Mesodermal cell (in vitro differentiated cells): ENCODE measurements around the gene SNF8.

Experiments
- H3K27ac ChIP-seq: 2 replicates; pipeline ENCODE4 v1.7.0; 2013; ENCODE audit warnings: mild to moderate bottlenecking, low read depth, low read length, moderate library complexity; ENCODE audit not compliant: severe bottlenecking
- H3K36me3 ChIP-seq: 2 replicates; pipeline ENCODE4 v1.7.1; 2013; ENCODE audit warnings: mild to moderate bottlenecking, low read length, moderate library complexity; ENCODE audit not compliant: control insufficient read depth, insufficient read depth
- H3K4me1 ChIP-seq: one replicate; pipeline ENCODE4 v1.7.1; 2013; ENCODE audit warnings: mild to moderate bottlenecking, low read length; ENCODE audit not compliant: insufficient read depth, control insufficient read depth, poor library complexity, severe bottlenecking
- H3K4me3 ChIP-seq: 2 replicates; pipeline ENCODE4 v1.7.0; 2013; ENCODE audit warnings: low read length, control low read depth, mild to moderate bottlenecking; ENCODE audit not compliant: insufficient read depth, poor library complexity, severe bottlenecking; ENCODE audit errors: extremely low read depth
- H3K9me3 ChIP-seq: 2 replicates; pipeline ENCODE4 v1.7.1; 2013; ENCODE audit warnings: mild to moderate bottlenecking, low read length, moderate library complexity; ENCODE audit not compliant: control insufficient read depth
- WGBS, 2 experiments: methylation state at CpG; one replicate each; pipeline ENCODE4 v1.1.5; 2013; ENCODE audit warnings: missing lambda C conversion rate in 2 of 2; ENCODE audit not compliant: insufficient coverage in 2 of 2; 5-methylcytosine and 5-hydroxymethylcytosine counted together

Gene SNF8

DNA sequence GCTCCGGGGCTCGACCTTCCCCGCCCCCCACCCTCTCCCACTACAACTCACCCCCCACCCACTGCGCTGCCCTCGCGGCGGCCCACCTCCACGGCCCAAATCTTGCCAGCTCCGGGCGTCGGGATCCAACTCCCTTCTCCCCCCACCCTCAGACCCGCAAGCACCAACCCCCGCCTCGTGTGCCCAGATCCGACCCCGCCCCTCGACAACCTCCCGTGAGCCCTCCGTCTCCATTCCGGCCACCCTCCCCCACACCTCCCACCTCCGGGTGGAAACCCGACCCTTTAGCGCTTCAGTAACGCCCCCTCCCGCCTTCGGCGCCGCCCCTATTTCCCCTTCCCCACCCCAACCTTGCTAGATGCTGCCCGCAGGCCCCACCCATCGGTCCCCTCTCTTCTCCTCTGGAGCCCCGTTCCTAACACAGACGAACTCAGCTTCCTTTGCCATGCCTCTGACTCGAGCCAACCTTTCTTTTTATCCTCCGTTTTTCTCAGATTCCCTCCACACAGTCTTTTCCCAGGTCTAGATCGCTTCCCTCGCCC is 35.7 kb downstream of the SNF8 start:
- 0% methylated on average over 16 to 17 of the region's 36 CpGs for WGBS, 2 experiments
- H3K9me3 ChIP-seq = no peaks in the 10 kb centered on the region
- H3K4me1 ChIP-seq = peaks cover 15% of the 10 kb centered on the region
- peak overlapping the region; percentile 83 for H3K4me3 ChIP-seq
- peak overlapping the region; percentile 95 for H3K27ac ChIP-seq
- H3K36me3 ChIP-seq = peaks cover 44% of the 10 kb centered on the region

DNA sequence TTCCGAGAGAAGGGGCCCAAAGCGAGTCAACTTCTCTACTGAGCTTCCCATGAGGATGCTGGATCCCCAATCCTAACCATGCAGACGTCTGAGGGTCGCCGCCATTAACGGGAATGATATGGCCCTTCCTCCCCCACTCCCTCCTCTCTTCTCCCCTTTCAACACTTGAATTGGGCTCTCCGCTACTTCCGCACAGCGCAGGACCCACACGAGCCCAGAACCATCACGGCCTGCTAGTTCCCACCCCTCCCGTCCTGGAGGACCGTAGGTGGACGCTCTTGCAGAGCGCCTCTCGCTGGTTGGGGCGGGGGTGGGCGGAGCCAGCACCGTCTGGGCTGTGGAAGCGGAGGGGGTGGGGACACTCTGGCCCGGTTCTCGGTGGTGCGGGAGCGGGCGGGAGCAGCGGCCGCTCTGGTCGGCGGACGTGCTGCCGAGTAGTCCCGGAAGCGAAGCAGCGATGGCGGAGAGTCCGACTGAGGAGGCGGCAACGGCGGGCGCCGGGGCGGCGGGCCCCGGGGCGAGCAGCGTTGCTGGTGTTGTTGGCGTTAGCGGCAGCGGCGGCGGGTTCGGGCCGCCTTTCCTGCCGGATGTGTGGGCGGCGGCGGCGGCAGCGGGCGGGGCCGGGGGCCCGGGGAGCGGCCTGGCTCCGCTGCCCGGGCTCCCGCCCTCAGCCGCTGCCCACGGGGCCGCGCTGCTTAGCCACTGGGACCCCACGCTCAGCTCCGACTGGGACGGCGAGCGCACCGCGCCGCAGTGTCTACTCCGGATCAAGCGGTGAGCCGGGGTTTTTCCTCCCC is 36.4 kb downstream of the SNF8 start, which contains the start of gene UBE2Z:
Gene UBE2Z (plus strand): TSS at position 361 of the 797 bp plus-strand sequence. CDS start 97 bp downstream, at position 458.
- Histone ChIP-seq H3K36me3 (peaks cover 37% of the 10 kb centered on the region), H3K9me3 (no peaks in the 10 kb centered on the region), H3K4me3 (peak within 1 kb of the TSS; percentile 83), H3K4me1 (peaks cover 15% of the 10 kb centered on the region), H3K27ac (peak within 1 kb of the TSS; percentile 95)
- WGBS, 2 experiments = 0 to 1% methylated on average over 61 to 65 of the region's 81 CpGs

DNA sequence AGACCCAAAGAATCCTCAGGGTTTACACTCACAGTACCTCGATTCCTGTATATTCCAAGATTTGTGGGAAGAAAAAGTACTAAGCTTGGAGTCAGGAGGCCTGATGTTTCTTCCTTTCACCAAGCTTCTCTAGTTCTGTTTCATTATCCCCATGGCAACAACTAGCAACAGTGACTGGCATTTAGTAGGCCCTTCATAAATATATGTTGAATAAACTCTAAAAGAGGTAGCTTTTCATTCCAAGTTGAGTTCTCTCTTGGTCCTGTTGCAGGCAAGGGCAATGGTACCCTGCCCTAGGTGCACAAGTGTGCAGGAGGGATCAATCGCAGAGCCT is 37.0 kb downstream of the SNF8 start:
- 0 to 50% methylated on average over 1 to 2 of the region's 2 CpGs for WGBS, 2 experiments
- Histone ChIP-seq H3K27ac (peak overlapping the region; percentile 95), H3K4me3 (peak overlapping the region; percentile 83), H3K36me3 (peaks cover 31% of the 10 kb centered on the region), H3K9me3 (no peaks in the 10 kb centered on the region), H3K4me1 (peaks cover 15% of the 10 kb centered on the region)

DNA sequence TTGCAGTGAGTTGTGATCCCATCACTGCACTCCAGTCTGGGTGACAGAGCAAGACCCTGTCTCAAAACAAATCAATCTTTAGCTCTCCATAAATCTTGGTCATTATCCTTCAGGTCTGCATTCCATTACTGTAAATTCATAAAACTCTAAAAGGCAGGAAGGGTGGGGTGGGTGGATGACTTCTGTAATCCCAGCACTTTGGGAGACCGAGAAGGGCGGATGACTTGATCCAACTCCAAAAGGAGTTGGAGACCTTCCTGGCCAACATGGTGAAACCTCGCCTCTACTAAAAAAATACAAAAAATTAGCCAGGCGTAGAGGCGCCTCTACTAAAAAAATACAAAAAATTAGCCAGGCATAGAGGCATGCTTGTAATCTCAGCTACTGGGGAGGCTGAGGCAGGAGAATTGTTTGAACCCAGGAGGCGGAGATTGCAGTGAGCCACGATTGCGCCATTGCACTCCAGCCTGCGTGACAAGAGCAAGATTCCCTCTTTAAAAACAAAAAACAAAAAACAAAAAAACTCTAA is 38.6 kb downstream of the SNF8 start:
- Histone ChIP-seq H3K4me3 (no peak overlapping the region), H3K27ac (no peak overlapping the region), H3K36me3 (peaks cover 15% of the 10 kb centered on the region), H3K9me3 (no peaks in the 10 kb centered on the region), H3K4me1 (peaks cover 15% of the 10 kb centered on the region)
- 60 to 93% methylated on average over 1 to 6 of the region's 9 CpGs for WGBS, 2 experiments

DNA sequence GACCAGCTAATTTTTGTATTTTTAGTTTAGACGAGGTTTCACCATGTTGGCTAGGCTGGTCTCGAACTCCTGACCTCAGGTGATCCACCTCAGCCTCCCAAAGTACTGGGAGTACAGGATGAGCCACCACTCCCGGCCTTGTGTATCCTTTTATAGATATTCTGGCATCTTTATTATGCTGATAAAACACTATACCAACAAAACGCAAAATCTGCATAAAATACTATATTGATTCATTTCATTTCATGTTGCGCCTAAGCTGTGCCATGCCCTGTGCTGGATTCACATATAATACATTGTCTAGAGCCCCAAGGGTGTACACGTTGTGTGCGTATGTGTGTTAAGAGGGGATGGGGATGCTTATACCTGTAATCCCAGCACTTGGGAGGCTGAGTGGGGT is 40.2 kb downstream of the SNF8 start:
- Histone ChIP-seq H3K4me1 (no peaks in the 10 kb centered on the region), H3K4me3 (no peak overlapping the region), H3K36me3 (no peaks in the 10 kb centered on the region), H3K27ac (no peak overlapping the region), H3K9me3 (no peaks in the 10 kb centered on the region)
- WGBS, 2 experiments = 94 to 96% methylated on average over 2 to 7 of the region's 7 CpGs

DNA sequence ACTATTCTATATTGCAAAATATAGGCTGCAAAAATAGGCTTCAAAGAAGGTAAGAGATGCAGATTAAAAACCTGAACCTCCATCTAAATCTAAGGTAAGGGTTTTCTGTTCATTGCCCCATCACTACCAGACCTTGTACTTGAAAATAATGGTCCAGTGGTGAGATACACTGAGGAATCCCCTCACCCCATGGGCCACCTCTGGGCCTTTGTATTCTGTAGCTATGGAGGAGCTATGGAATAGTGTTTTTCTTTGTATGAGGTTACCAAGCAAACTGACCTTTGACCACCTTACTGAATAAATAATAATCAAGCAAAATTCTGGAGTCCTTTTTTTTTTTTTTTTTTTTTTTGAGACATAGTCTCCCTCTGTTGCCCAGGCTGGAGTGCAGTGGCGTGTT is 41.2 kb downstream of the SNF8 start:
- Histone ChIP-seq H3K27ac (no peak overlapping the region), H3K4me1 (no peaks in the 10 kb centered on the region), H3K9me3 (no peaks in the 10 kb centered on the region), H3K36me3 (no peaks in the 10 kb centered on the region), H3K4me3 (no peak overlapping the region)
- no CpG with 5 or more reads among the region's 1 CpG for WGBS, 2 experiments

DNA sequence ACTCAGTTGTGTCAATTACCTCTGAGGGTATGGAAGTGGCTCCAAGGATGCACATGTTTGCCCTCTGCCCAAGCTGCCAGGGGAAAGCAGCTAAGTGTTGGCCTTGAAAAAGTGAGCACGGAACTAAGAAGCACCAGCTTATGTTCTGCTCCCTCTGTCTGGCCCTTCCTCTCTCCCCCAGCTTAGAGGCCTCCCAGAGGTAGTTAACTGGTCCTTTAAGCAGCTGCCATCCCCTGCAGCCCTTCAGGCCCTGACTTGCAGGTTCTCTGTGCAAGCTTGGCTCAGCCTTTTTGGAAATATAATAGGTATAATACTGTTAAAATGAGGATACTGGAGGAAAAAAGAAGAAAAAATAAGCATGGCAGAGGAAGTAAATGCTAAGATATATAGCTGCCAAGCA is 43.4 kb downstream of the SNF8 start:
- 86% methylated on average over 1 of the region's 1 CpG; no CpG with 5 or more reads in 1 of the 2 experiments for WGBS, 2 experiments
- Histone ChIP-seq H3K9me3 (no peaks in the 10 kb centered on the region), H3K4me1 (no peaks in the 10 kb centered on the region), H3K36me3 (peaks cover 20% of the 10 kb centered on the region), H3K27ac (peak overlapping the region; percentile 36), H3K4me3 (no peak overlapping the region)

DNA sequence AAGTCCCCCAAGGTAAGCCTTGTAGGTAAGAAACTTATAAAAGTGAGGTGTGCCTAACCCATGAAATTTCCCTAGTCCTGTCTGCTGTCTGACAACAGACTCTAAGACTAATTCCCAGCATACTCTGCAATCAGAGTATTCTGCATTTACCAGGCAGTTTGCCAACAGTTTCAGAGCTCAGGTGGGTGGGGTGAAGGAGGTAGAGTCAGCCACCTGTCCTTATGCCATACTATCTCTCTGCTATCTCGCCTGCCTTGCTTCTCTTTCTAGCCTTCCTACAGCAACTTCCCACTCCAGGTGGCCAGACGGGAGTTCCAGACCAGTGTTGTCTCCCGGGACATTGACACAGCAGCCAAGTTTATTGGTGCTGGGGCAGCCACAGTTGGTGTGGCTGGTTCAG is 49.8 kb downstream of the SNF8 start:
- peaks cover 40% of the 10 kb centered on the region for H3K36me3 ChIP-seq
- WGBS, 2 experiments = 74 to 83% methylated on average over 1 to 2 of the region's 3 CpGs
- no peak overlapping the region for H3K4me3 ChIP-seq
- H3K9me3 ChIP-seq = no peaks in the 10 kb centered on the region
- H3K27ac ChIP-seq = no peak overlapping the region
- peaks cover 8% of the 10 kb centered on the region for H3K4me1 ChIP-seq

DNA sequence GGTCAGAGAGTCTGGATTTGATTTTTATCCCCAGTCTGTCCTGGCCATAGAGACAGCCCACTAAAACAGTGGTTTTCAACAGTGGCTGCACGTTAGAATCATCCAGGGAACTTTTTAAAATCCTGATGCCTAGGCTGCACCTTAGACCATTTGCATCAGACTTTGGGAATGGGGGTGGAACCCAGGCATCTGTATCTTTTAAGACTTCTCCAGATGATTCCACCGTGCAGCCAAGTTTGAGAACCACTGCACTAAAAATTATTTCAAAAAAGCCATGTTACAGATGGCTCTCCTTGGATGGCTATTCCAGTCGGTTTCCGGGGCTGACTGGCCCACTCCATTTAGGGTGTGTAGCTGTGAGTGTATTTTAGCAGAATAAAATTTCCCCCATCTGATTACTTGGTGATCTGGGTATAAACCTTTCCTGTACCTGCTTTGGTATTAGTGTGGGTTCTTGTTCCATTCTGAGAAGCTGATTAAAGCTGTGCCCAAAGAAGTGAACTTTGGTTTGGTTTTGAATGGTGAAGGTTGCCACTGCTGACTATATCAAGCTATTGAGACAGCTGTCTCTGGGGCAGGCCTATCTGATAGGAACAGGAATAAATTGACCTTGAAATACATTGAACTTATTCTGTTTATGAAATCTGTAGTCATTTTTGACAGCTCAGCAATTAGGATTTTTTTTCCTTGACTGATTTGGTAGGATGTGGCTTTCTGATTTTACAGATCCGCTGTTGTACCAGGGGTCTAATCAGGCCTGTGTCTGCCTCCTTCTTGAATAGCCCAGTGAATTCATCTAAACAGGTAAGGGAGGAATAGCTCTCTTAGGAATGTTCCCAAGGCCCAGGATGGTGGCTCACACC is 50.8 kb downstream of the SNF8 start:
- H3K4me1 ChIP-seq = peaks cover 8% of the 10 kb centered on the region
- 24 to 55% methylated on average over 2 to 3 of the region's 5 CpGs for WGBS, 2 experiments
- peak overlapping the region; percentile 89 for H3K4me3 ChIP-seq
- H3K27ac ChIP-seq = no peak overlapping the region
- H3K9me3 ChIP-seq = no peaks in the 10 kb centered on the region
- H3K36me3 ChIP-seq = peaks cover 40% of the 10 kb centered on the region

DNA sequence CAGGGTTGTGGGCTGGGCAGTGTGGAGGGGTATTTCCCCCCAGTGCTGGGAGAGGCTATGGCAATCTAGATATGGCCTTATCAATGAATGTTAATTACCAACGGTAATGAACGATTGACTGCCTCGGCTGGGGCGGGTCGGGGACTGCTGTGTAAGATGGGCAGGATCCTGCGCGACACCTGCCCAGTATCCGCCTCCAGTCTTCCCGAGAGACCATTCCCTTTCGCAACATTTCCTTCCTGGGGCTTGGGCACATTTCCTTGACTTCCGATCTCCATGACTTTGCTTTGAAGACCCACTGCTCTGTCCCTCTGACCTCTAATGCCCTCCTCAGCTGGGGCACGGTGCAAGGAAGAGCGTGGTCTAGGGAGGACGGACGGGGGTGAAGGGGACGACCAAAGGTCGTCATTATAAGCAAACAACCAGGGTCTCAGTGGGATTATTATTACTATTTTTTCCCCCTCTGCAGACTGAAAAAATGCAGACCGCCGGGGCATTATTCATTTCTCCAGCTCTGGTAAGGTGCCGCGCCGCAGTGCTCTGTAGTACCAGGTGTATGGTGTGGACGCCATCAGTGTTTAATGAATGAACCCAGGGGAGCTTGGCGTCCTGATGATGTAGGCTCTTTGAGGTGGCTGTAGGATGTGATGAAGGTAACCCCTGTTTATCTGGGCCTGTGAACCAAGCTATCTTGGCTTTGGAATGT is 51.5 kb downstream of the SNF8 start:
- H3K27ac ChIP-seq = peak overlapping the region; percentile 79
- 1 to 2% methylated on average over 12 to 16 of the region's 24 CpGs for WGBS, 2 experiments
- peak overlapping the region; percentile 89 for H3K4me3 ChIP-seq
- H3K36me3 ChIP-seq = peaks cover 37% of the 10 kb centered on the region
- H3K4me1 ChIP-seq = peaks cover 8% of the 10 kb centered on the region
- no peaks in the 10 kb centered on the region for H3K9me3 ChIP-seq
